ENCODE data around the gene KRTAP4-4.

KRTAP4-4 gene

GRCh38 chr17:41111151-41111885 is 49.2 kb downstream of the KRTAP4-4 start:
- DNase-seq (ENCODE audit: low read depth): no peak
